PC-3 (cell line): Measurements from ENCODE around the gene CASZ1. TPM values are rescaled to one million over a fixed set of nuclear protein-coding genes. Genes with fewer than 3 reads are reported as not detected.

Experiments used
- ATAC-seq: fragments of 200-7000 bp; cut with Tn5 transposase; 2 replicates; pipeline ENCODE4 v1.9.1; 2020; ENCODE audit warnings: mild to moderate bottlenecking, moderate library complexity
- BruUV-seq: library from RNA; stranded (reverse); fragments of 400-500 nt; replicated peaks from 2 replicates; lab custom pipeline; 2021; lab: Mats Ljungman, UMichigan
- CTCF ChIA-PET: fragments of 300-600 bp; sonication (Branson Sonifier 250); formaldehyde crosslinking; loops from one replicate; lab custom pipeline; 2022; ENCODE audit warnings: antibody characterized with exemption; lab: Charles Lee
- POLR2A ChIA-PET: fragments of 300-600 bp; sonication (Branson Sonifier 250); formaldehyde crosslinking; loops from one replicate; lab custom pipeline; 2022; ENCODE audit warnings: antibody characterized with exemption; ENCODE audit not compliant: unreplicated experiment; lab: Charles Lee
- DNase-seq: peaks from one replicate; pipeline ENCODE4 v3.0.0-alpha.2; 2015
- H2AFZ ChIP-seq: fragments of 300-600 bp; sonication (generic); 2 replicates; pipeline ENCODE4 v1.6.0; 2016; ENCODE audit warnings: antibody characterized with exemption, low read length
- H3F3A ChIP-seq: fragments of 300-600 bp; sonication (generic); one replicate; pipeline ENCODE4 v1.6.0; 2017; ENCODE audit warnings: antibody characterized with exemption, low read length, control low read depth, mild to moderate bottlenecking; ENCODE audit not compliant: unreplicated experiment
- H3K27ac ChIP-seq: fragments of 300-600 bp; sonication (generic); 2 replicates; pipeline ENCODE4 v1.5.1; 2016; ENCODE audit warnings: mild to moderate bottlenecking, low read length
- H3K27me3 ChIP-seq: fragments of 300-600 bp; sonication (generic); 2 replicates; pipeline ENCODE4 v1.6.1; 2016; ENCODE audit warnings: low read length, mixed read lengths
- H3K36me3 ChIP-seq: fragments of 300-600 bp; sonication (generic); 2 replicates; pipeline ENCODE4 v1.6.1; 2016; ENCODE audit warnings: low read depth, mixed run types, low read length, mixed read lengths
- H3K4me1 ChIP-seq: fragments of 300-600 bp; sonication (generic); 2 replicates; pipeline ENCODE4 v1.5.1; 2016; ENCODE audit warnings: low read length; ENCODE audit not compliant: insufficient read depth
- H3K4me2 ChIP-seq: fragments of 300-600 bp; sonication (generic); 2 replicates; pipeline ENCODE4 v1.6.0; 2016; ENCODE audit warnings: low read length
- H3K4me3 ChIP-seq: fragments of 300-600 bp; sonication (generic); 2 replicates; pipeline ENCODE4 v1.5.1; 2016; ENCODE audit warnings: mild to moderate bottlenecking, low read length, mixed read lengths
- H3K79me2 ChIP-seq: fragments of 300-600 bp; sonication (generic); 2 replicates; pipeline ENCODE4 v1.6.1; 2017; ENCODE audit warnings: low read length, mixed read lengths
- H3K9ac ChIP-seq: fragments of 300-600 bp; sonication (generic); 2 replicates; pipeline ENCODE4 v1.6.0; 2016; ENCODE audit warnings: mild to moderate bottlenecking, low read length
- H3K9me2 ChIP-seq: fragments of 300-600 bp; sonication (generic); replicated peaks from 2 replicates; pipeline ENCODE4 v1.6.1; 2016; ENCODE audit warnings: mixed run types, low read length, mixed read lengths
- H3K9me3 ChIP-seq: fragments of 300-600 bp; sonication (generic); 2 replicates; pipeline ENCODE4 v1.6.1; 2016; ENCODE audit warnings: low read length, mixed read lengths
- H4K20me1 ChIP-seq: fragments of 300-600 bp; sonication (generic); 2 replicates; pipeline ENCODE4 v1.6.1; 2016; ENCODE audit warnings: low read length, mixed read lengths
- CTCF ChIP-seq: fragments of 300-600 bp; sonication (generic); conservative IDR thresholded peaks from 2 replicates; pipeline ENCODE4 v1.5.1; 2017; ENCODE audit warnings: antibody characterized with exemption, low read depth, mild to moderate bottlenecking, low read length
- EZH2 ChIP-seq: fragments of 300-600 bp; sonication (generic); IDR thresholded peaks from one replicate; pipeline ENCODE4 v1.6.1; 2017; ENCODE audit warnings: antibody characterized with exemption, mild to moderate bottlenecking, low read length; ENCODE audit not compliant: unreplicated experiment
- EZH2phosphoT487 ChIP-seq: fragments of 300-600 bp; sonication (generic); IDR thresholded peaks from 2 replicates; pipeline ENCODE4 v1.6.1; 2018; ENCODE audit warnings: mild to moderate bottlenecking, antibody characterized with exemption, low read length, borderline replicate concordance
- intact Hi-C: fragments of 100-400 bp; cut with micrococcal nuclease; formaldehyde crosslinking; loops from 2 replicates; pipeline ENCODE4 v1.9.0; 2023
- total RNA-seq: library from RNA; depleted of rRNA; stranded (reverse); fragments of >200 nt; gene quantifications from 2 replicates; pipeline ENCODE4 v1.2.3, GENCODE V29; 2014

The CASZ1 gene
- total RNA-seq, 1 experiment from 2014 or later: 12.8 TPM

GRCh38 chr1:10638559-10639005 lies 157.9 kb downstream of the CASZ1 start:
- Histone ChIP-seq H3K4me1 (peaks cover 24% of the 10 kb centered on the region), H3K27ac (no peak overlapping the region), H3K4me3 (no peak overlapping the region), H3K79me2 (no peaks in the 10 kb centered on the region), H3K9ac (no peak overlapping the region), H2AFZ (no peak overlapping the region), H3K9me2 (no peaks in the 10 kb centered on the region), H4K20me1 (no peaks in the 10 kb centered on the region), H3K27me3 (no peaks in the 10 kb centered on the region), H3F3A (no peaks in the 10 kb centered on the region), H3K4me2 (no peak overlapping the region), H3K36me3 (no peaks in the 10 kb centered on the region), H3K9me3 (no peaks in the 10 kb centered on the region)
- BruUV-seq: no TSS peak
- no peak for TF ChIP-seq CTCF
- TF ChIP-seq EZH2phosphoT487: no peak
- TF ChIP-seq EZH2: no peak
- intact Hi-C loops: loop anchor here (5.0 kb wide), 1 partner anchor 154 kb away; no protein-coding TSS in a partner anchor
- ChIA-PET CTCF (no interaction called here), POLR2A (no interaction called here)
- ATAC-seq: no peak
- no peak for DNase-seq

GRCh38 chr1:10637834-10638558 lies 158.4 kb downstream of the CASZ1 start:
- Histone ChIP-seq H2AFZ (no peak overlapping the region), H3K9me2 (no peaks in the 10 kb centered on the region), H3K4me3 (no peak overlapping the region), H3K4me1 (peaks cover 24% of the 10 kb centered on the region), H3K9me3 (no peaks in the 10 kb centered on the region), H4K20me1 (no peaks in the 10 kb centered on the region), H3K27ac (no peak overlapping the region), H3F3A (no peaks in the 10 kb centered on the region), H3K4me2 (no peak overlapping the region), H3K9ac (no peak overlapping the region), H3K27me3 (no peaks in the 10 kb centered on the region), H3K36me3 (no peaks in the 10 kb centered on the region), H3K79me2 (no peaks in the 10 kb centered on the region)
- ATAC-seq (no peak), DNase-seq (no peak)
- intact Hi-C loops: loop anchor here (5.0 kb wide), 1 partner anchor 154 kb away; no protein-coding TSS in a partner anchor
- POLR2A ChIA-PET: no interaction called here
- no peak for TF ChIP-seq EZH2
- no TSS peak for BruUV-seq
- CTCF ChIA-PET: no interaction called here

- Histone ChIP-seq H4K20me1 (no peaks in the 10 kb centered on the region), H3K79me2 (no peaks in the 10 kb centered on the region), H3K9me3 (no peaks in the 10 kb centered on the region), H3K4me3 (no peak overlapping the region), H3K4me1 (peaks cover 24% of the 10 kb centered on the region), H3K27me3 (no peaks in the 10 kb centered on the region), H3F3A (no peaks in the 10 kb centered on the region), H3K9ac (no peak overlapping the region), H3K27ac (no peak overlapping the region), H3K9me2 (no peaks in the 10 kb centered on the region), H3K36me3 (no peaks in the 10 kb centered on the region), H3K4me2 (no peak overlapping the region), H2AFZ (no peak overlapping the region)
- POLR2A ChIA-PET: no interaction called here
- BruUV-seq: no TSS peak
- intact Hi-C loops: loop anchor here (5.0 kb wide), 1 partner anchor 155 kb away; no protein-coding TSS in a partner anchor
- DNase-seq (no peak), ATAC-seq (no peak)
- no peak for TF ChIP-seq EZH2
- TF ChIP-seq EZH2phosphoT487: no peak
- TF ChIP-seq CTCF: no peak
- CTCF ChIA-PET: no interaction called here
Measured at GRCh38 chr1:10637400-10637799, 159.0 kb downstream of the CASZ1 start.
